ENCODE data around the gene C17orf50.

C17orf50 gene

GRCh38 chr17:35788477-35789368 lies 28.0 kb downstream of the C17orf50 start:
- no peak for DNase-seq (ENCODE audit: low read depth)

GRCh38 chr17:35790841-35791240 lies 30.2 kb downstream of the C17orf50 start:
- no peak for DNase-seq (ENCODE audit: low read depth)

GRCh38 chr17:35791681-35792350 lies 31.1 kb downstream of the C17orf50 start:
- DNase-seq (ENCODE audit: low read depth): no peak

GRCh38 chr17:35793257-35793656 lies 32.6 kb downstream of the C17orf50 start:
- no peak for DNase-seq (ENCODE audit: low read depth)

GRCh38 chr17:35795007-35795870 lies 34.6 kb downstream of the C17orf50 start, which contains the start of gene MMP28:
TSS of gene MMP28 (minus strand) at chr17:35795641. CDS start at chr17:35795377, 264 bp downstream.
- DNase-seq (ENCODE audit: low read depth): peak; percentile 14

- DNase-seq (ENCODE audit: low read depth): no peak
Observed at GRCh38 chr17:35795871-35796265, 35.2 kb downstream of the C17orf50 start.

GRCh38 chr17:35796942-35797341 lies 36.3 kb downstream of the C17orf50 start:
- DNase-seq (ENCODE audit: low read depth): no peak

GRCh38 chr17:35797370-35797769 lies 36.7 kb downstream of the C17orf50 start:
- DNase-seq (ENCODE audit: low read depth): no peak

- no peak for DNase-seq (ENCODE audit: low read depth)
Observed at GRCh38 chr17:35797918-35798317, 37.2 kb downstream of the C17orf50 start.

GRCh38 chr17:35799942-35800341 lies 39.3 kb downstream of the C17orf50 start:
- no peak for DNase-seq (ENCODE audit: low read depth)

- no peak for DNase-seq (ENCODE audit: low read depth)
Observed at GRCh38 chr17:35801583-35802224, 41.0 kb downstream of the C17orf50 start.

GRCh38 chr17:35804658-35805192 lies 44.0 kb downstream of the C17orf50 start:
- DNase-seq (ENCODE audit: low read depth): no peak

- no peak for DNase-seq (ENCODE audit: low read depth)
Observed at GRCh38 chr17:35807371-35808144, 46.9 kb downstream of the C17orf50 start.

- no peak for DNase-seq (ENCODE audit: low read depth)
Observed at GRCh38 chr17:35808240-35808961, 47.7 kb downstream of the C17orf50 start.

- peak; percentile 87 for DNase-seq (ENCODE audit: low read depth)
Observed at GRCh38 chr17:35808962-35809854, 48.5 kb downstream of the C17orf50 start, which contains the start of gene TAF15. TSS of gene TAF15 (plus strand) at chr17:35809484. CDS start at chr17:35809570, 86 bp downstream.

- no peak for DNase-seq (ENCODE audit: low read depth)
Observed at GRCh38 chr17:35809855-35810461, 49.3 kb downstream of the C17orf50 start.

- DNase-seq (ENCODE audit: low read depth): no peak
Observed at GRCh38 chr17:35811759-35812158, 51.1 kb downstream of the C17orf50 start.

- no peak for DNase-seq (ENCODE audit: low read depth)
Observed at GRCh38 chr17:35812456-35812855, 51.8 kb downstream of the C17orf50 start.

Measured in activated T-cell treated with anti-CD3 and anti-CD28 coated beads for 1 hour (primary cell).